Loucy (cell line): ENCODE measurements around the gene RBSN.

Source experiments
- CTCF ChIP-seq: fragments of 200-600 bp; sonication (generic); conservative IDR thresholded peaks from 2 replicates; pipeline ENCODE4 v1.5.1; 2014; ENCODE audit warnings: mild to moderate bottlenecking, antibody characterized with exemption, low read length
- EZH2phosphoT487 ChIP-seq: fragments of 200-600 bp; IDR thresholded peaks from 2 replicates; pipeline ENCODE4 v1.6.1; 2018; ENCODE audit warnings: antibody characterized with exemption, mild to moderate bottlenecking, moderate library complexity, borderline replicate concordance

- TF ChIP-seq CTCF = no peak
- TF ChIP-seq EZH2phosphoT487 = no peak
These were observed 48.4 kb downstream of the RBSN start for GRCh38 chr3:15050405-15051092.
